H9 (cell line): ENCODE data around the gene CMTM4. TPM values are rescaled to one million over a fixed set of nuclear protein-coding genes. Genes with fewer than 3 reads are reported as not detected.

Experiments used
- DNase-seq: peaks from one replicate; pipeline ENCODE4 v3.0.0-alpha.2; 2017
- H2AFZ ChIP-seq: one replicate; pipeline ENCODE4 v1.6.1; 2013; ENCODE audit warnings: mild to moderate bottlenecking, low read length, control low read depth, moderate library complexity
- H2AK5ac ChIP-seq: 2 replicates; pipeline ENCODE4 v1.6.1; 2013; ENCODE audit warnings: low read length, control low read depth, mixed read lengths; ENCODE audit not compliant: insufficient read length
- H2BK120ac ChIP-seq: one replicate; pipeline ENCODE4 v1.6.1; 2013; ENCODE audit warnings: low read depth, mild to moderate bottlenecking, low read length, control low read depth, inconsistent platforms; ENCODE audit not compliant: poor library complexity, severe bottlenecking
- H2BK12ac ChIP-seq: 2 replicates; pipeline ENCODE4 v1.6.1; 2013; ENCODE audit warnings: low read length, control low read depth, mixed read lengths, low read depth; ENCODE audit not compliant: insufficient read length
- H2BK15ac ChIP-seq: 2 replicates; pipeline ENCODE4 v1.6.1; 2013; ENCODE audit warnings: low read depth, low read length, control low read depth
- H2BK20ac ChIP-seq: one replicate; pipeline ENCODE4 v1.6.1; 2013; ENCODE audit warnings: low read depth, mild to moderate bottlenecking, low read length, control low read depth, inconsistent platforms; ENCODE audit not compliant: poor library complexity, severe bottlenecking
- H2BK5ac ChIP-seq: 2 replicates; pipeline ENCODE4 v1.6.1; 2013; ENCODE audit warnings: low read length, control low read depth, mixed read lengths; ENCODE audit not compliant: insufficient read length
- H3K14ac ChIP-seq: 2 replicates; pipeline ENCODE4 v1.6.1; 2013; ENCODE audit warnings: low read length, control low read depth; ENCODE audit not compliant: insufficient read depth
- H3K18ac ChIP-seq: 2 replicates; pipeline ENCODE4 v1.6.1; 2013; ENCODE audit warnings: low read depth, mild to moderate bottlenecking, mixed read lengths, low read length, control low read depth; ENCODE audit not compliant: insufficient read length
- H3K23ac ChIP-seq: 2 replicates; pipeline ENCODE4 v1.6.1; 2013; ENCODE audit warnings: low read length, control low read depth, mixed read lengths, low read depth; ENCODE audit not compliant: insufficient read length
- H3K23me2 ChIP-seq: 2 replicates; pipeline ENCODE4 v1.6.1; 2013; ENCODE audit warnings: low read depth, mild to moderate bottlenecking, mixed read lengths, low read length, control low read depth; ENCODE audit not compliant: insufficient read length, poor library complexity, severe bottlenecking
- H3K27ac ChIP-seq: 2 replicates; pipeline ENCODE4 v1.5.1; 2013; ENCODE audit warnings: low read length, control low read depth, mixed read lengths, low read depth; ENCODE audit not compliant: insufficient read length
- H3K27me3 ChIP-seq: 2 replicates; pipeline ENCODE4 v1.6.1; 2013; ENCODE audit warnings: low read length, control low read depth, inconsistent platforms; ENCODE audit not compliant: insufficient read depth
- H3K4ac ChIP-seq: 2 replicates; pipeline ENCODE4 v1.6.1; 2013; ENCODE audit warnings: low read depth, mild to moderate bottlenecking, control low read depth, inconsistent platforms, low read length, moderate library complexity
- H3K4me1 ChIP-seq: 2 replicates; pipeline ENCODE4 v1.6.1; 2013; ENCODE audit warnings: low read length, control low read depth, inconsistent platforms; ENCODE audit not compliant: insufficient read depth
- H3K4me2 ChIP-seq: 2 replicates; pipeline ENCODE4 v1.6.1; 2013; ENCODE audit warnings: low read length, control low read depth, mixed read lengths; ENCODE audit not compliant: insufficient read length, insufficient read depth
- H3K56ac ChIP-seq: 2 replicates; pipeline ENCODE4 v1.6.1; 2013; ENCODE audit warnings: low read depth, mild to moderate bottlenecking, mixed read lengths, low read length, control low read depth; ENCODE audit not compliant: insufficient read length
- H3K79me1 ChIP-seq: 2 replicates; pipeline ENCODE4 v1.6.1; 2013; ENCODE audit warnings: low read depth, mild to moderate bottlenecking, moderate library complexity, low read length, control low read depth, inconsistent platforms; ENCODE audit not compliant: insufficient read depth, poor library complexity, severe bottlenecking
- H3K79me2 ChIP-seq: 2 replicates; pipeline ENCODE4 v1.6.1; 2013; ENCODE audit warnings: low read length, control low read depth, inconsistent platforms; ENCODE audit not compliant: insufficient read depth
- H3K9ac ChIP-seq: 2 replicates; pipeline ENCODE4 v1.6.1; 2013; ENCODE audit warnings: low read length, control low read depth, mixed read lengths; ENCODE audit not compliant: insufficient read length; ENCODE audit errors: extremely low read depth
- H3K9me3 ChIP-seq: one replicate; pipeline ENCODE4 v1.6.1; 2013; ENCODE audit warnings: low read depth, low read length, inconsistent platforms; ENCODE audit not compliant: control insufficient read depth
- H3T11ph ChIP-seq: one replicate; pipeline ENCODE4 v1.6.1; 2013; ENCODE audit warnings: mild to moderate bottlenecking, low read length, control low read depth, inconsistent platforms
- H4K20me1 ChIP-seq: one replicate; pipeline ENCODE4 v1.6.1; 2013; ENCODE audit not compliant: control insufficient read depth, insufficient read length, insufficient read depth
- H4K5ac ChIP-seq: 2 replicates; pipeline ENCODE4 v1.6.1; 2013; ENCODE audit warnings: low read depth, mild to moderate bottlenecking, mixed read lengths, low read length, control low read depth; ENCODE audit not compliant: insufficient read length
- H4K8ac ChIP-seq: replicated peaks from 2 replicates; pipeline ENCODE4 v1.6.1; 2013; ENCODE audit warnings: low read length, control low read depth, mixed read lengths, low read depth; ENCODE audit not compliant: insufficient read length
- H4K91ac ChIP-seq: 2 replicates; pipeline ENCODE4 v1.6.1; 2013; ENCODE audit warnings: low read depth, mild to moderate bottlenecking, moderate library complexity, mixed read lengths, low read length, control low read depth; ENCODE audit not compliant: insufficient read length
- H3K27ac Mint-ChIP-seq, 3 experiments: 2 replicates in 2 of 3; 3 replicates in 1 of 3; pipeline ENCODE4 v1.8.0; 2020 to 2021; ENCODE audit warnings: mixed read lengths in 3 of 3, mild to moderate bottlenecking in 1 of 3, moderate library complexity in 1 of 3
- H3K27me3 Mint-ChIP-seq: 2 replicates; pipeline ENCODE4 v1.8.0; 2021; ENCODE audit warnings: low read depth, mild to moderate bottlenecking, moderate library complexity, mixed read lengths
- H3K36me3 Mint-ChIP-seq, 3 experiments: 2 replicates in 2 of 3; 3 replicates in 1 of 3; pipeline ENCODE4 v1.8.0; 2020 to 2021; ENCODE audit warnings: low read depth in 3 of 3, mixed read lengths in 3 of 3; ENCODE audit not compliant: insufficient read depth in 1 of 3
- H3K4me1 Mint-ChIP-seq, 2 experiments: 2 replicates each; pipeline ENCODE4 v1.8.0; 2020; ENCODE audit warnings: mixed read lengths in 2 of 2
- H3K4me3 Mint-ChIP-seq, 2 experiments: 2 replicates in 1 of 2; 3 replicates in 1 of 2; pipeline ENCODE4 v1.8.0; 2020 to 2021; ENCODE audit warnings: mild to moderate bottlenecking in 2 of 2, mixed read lengths in 2 of 2, moderate library complexity in 1 of 2
- H3K9me3 Mint-ChIP-seq, 2 experiments: 2 replicates in 1 of 2; 3 replicates in 1 of 2; pipeline ENCODE4 v1.8.0; 2020; ENCODE audit warnings: mild to moderate bottlenecking in 2 of 2, mixed read lengths in 2 of 2, moderate library complexity in 1 of 2
- WGBS: extraction: QIAGEN DNeasy Blood & Tissue Kit; methylation state at CpG from one replicate; pipeline ENCODE4 v1.1.7; 2013; ENCODE audit warnings: missing lambda C conversion rate, low lambda C conversion rate, mixed read lengths; ENCODE audit not compliant: insufficient read length; ENCODE audit errors: extremely low coverage; 5-methylcytosine and 5-hydroxymethylcytosine counted together
- total RNA-seq: library from RNA; stranded (reverse); gene quantifications from 2 replicates; pipeline ENCODE4 v1.2.1, GENCODE V29; 2021
- TF ChIP-seq, protein P1 (sequence below): fragments of 200-600 bp; sonication (generic); conservative IDR thresholded peaks from 3 replicates; pipeline ENCODE4 v1.8.0; 2021; ENCODE audit warnings: antibody characterized with exemption, mild to moderate bottlenecking

CMTM4 gene
- total RNA-seq, 1 experiment from 2014 or later: 40.5 TPM

DNA sequence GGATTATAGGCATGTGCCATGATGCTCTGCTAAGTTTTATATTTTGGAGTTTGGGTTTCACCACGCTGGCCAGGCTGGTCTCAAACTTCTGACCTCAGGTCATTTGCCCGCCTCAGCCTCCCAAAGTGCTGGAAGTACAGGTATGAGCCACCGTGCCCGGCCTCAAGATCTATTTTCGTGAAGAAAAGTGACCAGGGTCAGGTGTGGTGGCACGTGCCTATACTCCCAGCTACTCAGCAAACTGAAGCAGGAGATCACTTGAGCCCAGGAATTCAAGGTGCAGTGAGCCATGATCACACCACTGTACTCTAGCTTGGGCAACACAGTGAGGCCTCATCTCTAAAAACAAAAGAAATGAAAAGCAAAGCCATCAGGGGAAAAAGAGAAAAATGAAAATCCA lies 18.7 kb downstream of the CMTM4 start:
- Histone ChIP-seq H4K5ac (no peak overlapping the region), H2BK5ac (no peak overlapping the region), H3K27ac (no peak overlapping the region), H3K14ac (no peak overlapping the region), H2BK15ac (no peak overlapping the region), H2BK120ac (no peak overlapping the region), H3K18ac (no peak overlapping the region), H3K4me2 (no peak overlapping the region), H3K79me2 (no peaks in the 10 kb centered on the region), H3K27me3 (no peaks in the 10 kb centered on the region), H3K9ac (no peak overlapping the region), H2BK20ac (no peak overlapping the region), H3K56ac (no peak overlapping the region), H3K23ac (no peak overlapping the region), H2BK12ac (no peak overlapping the region), H3K79me1 (peaks cover 4% of the 10 kb centered on the region), H4K8ac (no peak overlapping the region), H3K4me1 (no peaks in the 10 kb centered on the region), H2AFZ (no peak overlapping the region), H3T11ph (no peak overlapping the region), H3K23me2 (no peaks in the 10 kb centered on the region), H3K9me3 (no peaks in the 10 kb centered on the region), H2AK5ac (no peak overlapping the region), H3K4ac (no peak overlapping the region), H4K20me1 (peaks cover 3% of the 10 kb centered on the region), H4K91ac (no peak overlapping the region)
- H3K36me3 Mint-ChIP-seq: peaks cover 2 to 20% (median 9%) of the 10 kb centered on the region in 3 experiments; a peak in 5 of 7 replicates
- TF ChIP-seq, protein P1, sequence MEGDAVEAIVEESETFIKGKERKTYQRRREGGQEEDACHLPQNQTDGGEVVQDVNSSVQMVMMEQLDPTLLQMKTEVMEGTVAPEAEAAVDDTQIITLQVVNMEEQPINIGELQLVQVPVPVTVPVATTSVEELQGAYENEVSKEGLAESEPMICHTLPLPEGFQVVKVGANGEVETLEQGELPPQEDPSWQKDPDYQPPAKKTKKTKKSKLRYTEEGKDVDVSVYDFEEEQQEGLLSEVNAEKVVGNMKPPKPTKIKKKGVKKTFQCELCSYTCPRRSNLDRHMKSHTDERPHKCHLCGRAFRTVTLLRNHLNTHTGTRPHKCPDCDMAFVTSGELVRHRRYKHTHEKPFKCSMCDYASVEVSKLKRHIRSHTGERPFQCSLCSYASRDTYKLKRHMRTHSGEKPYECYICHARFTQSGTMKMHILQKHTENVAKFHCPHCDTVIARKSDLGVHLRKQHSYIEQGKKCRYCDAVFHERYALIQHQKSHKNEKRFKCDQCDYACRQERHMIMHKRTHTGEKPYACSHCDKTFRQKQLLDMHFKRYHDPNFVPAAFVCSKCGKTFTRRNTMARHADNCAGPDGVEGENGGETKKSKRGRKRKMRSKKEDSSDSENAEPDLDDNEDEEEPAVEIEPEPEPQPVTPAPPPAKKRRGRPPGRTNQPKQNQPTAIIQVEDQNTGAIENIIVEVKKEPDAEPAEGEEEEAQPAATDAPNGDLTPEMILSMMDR: no peak
- WGBS: no CpG with 5 or more reads among the region's 6 CpGs
- H3K4me1 Mint-ChIP-seq: peaks cover 4 to 9% of the 10 kb centered on the region in 2 experiments; a peak in 3 of 4 replicates
- H3K9me3 Mint-ChIP-seq: no peaks in the 10 kb centered on the region
- H3K27ac Mint-ChIP-seq: peak overlapping the region in 1 of 3 experiments; percentile 71; a peak in 3 of 7 replicates
- no peak overlapping the region for H3K4me3 Mint-ChIP-seq
- H3K27me3 Mint-ChIP-seq: no peaks in the 10 kb centered on the region
- DNase-seq: no peak
